Esophagus mucosa (tissue), 1 donor: ENCODE measurements around the gene IL18. TPM values are rescaled to one million over a fixed set of nuclear protein-coding genes. Genes with fewer than 3 reads are reported as not detected.
A peak's percentile ranks its signal among the peaks of the same experiment; 100 is the strongest.
"Not testable (repeated sequence)": the region's sequence is repeated elsewhere in the genome, so short reads cannot be mapped to it uniquely, and the experiment has no call there.

Experiments used
- ATAC-seq: fragments of 200-7000 bp; cut with Tn5 transposase; one replicate; pipeline ENCODE4 v1.9.1; 2020
- total RNA-seq: library from RNA; stranded (reverse); gene quantifications from one replicate; pipeline ENCODE4 v1.2.4, GENCODE V29; 2023
- donor health status: DM: yes; HTN: yes; CAD: no.

IL18 gene
- total RNA-seq, 1 donor from 2014 or later, result 41.8 TPM

DNA sequence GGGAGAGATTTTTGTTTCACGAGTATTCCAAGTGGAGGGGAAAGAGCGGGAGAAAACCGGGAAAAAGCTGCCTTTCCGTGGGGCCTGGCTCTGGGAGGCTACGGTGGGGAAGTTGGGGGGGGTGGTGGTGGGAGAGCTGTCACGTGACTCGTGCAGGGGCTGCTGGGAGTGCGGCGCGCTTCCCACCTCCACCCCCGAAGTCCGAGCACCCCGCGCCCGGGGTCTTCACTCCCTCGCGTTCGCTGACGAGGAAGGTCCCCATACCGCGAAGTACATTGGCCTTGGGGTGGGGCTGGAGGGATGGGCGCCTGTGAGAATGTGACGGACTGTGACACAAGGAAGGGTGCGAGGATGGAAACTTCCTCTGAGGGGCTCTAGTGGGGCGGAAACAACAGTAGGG, 3.3 kb upstream of the IL18 start, which contains the start of gene TEX12:
TEX12 (plus strand) TSS at position 228 of the 400 bp plus-strand sequence. CDS start 1,897 bp downstream, outside the sequence.
- ATAC-seq, result no peak

DNA sequence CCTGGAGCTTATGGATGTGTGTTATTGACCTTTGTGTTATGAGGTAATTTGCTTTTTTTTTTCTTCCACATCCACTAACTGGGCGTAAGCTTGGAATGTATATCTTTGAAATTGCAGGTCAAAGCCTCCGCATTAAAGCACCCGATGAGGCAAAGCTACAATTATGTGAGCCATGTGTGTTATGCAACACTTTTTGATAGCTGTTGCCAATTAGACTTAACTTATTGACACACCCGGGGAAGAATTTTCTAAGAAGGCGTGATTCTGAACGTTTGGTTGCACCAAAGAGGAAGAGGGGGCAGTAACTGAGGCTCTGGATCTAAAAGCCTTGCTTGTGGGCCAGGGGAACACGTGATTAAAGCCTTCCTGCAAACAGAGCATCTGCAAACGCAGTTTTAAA, 2.7 kb upstream of the IL18 start:
- ATAC-seq, result peak; percentile 60

DNA sequence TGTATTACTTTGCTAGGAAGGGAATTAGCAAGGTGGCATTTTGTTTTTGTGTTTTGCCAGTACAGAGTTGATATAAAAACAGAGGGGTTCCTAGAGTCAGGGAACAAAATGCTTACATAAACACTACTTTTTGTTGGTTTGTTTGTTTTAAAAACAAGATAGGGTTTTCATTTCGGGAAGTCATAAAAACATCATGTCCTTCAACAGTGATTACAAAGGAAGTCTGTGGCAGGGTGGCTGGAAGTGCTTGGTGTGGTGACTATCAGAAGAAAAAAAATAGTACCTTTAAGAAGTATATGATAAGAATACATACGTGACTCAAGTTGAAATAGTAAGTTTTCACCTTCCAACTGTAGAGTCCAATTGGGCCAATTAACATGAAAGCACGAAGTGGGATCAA, 1.2 kb upstream of the IL18 start:
- no peak for ATAC-seq

DNA sequence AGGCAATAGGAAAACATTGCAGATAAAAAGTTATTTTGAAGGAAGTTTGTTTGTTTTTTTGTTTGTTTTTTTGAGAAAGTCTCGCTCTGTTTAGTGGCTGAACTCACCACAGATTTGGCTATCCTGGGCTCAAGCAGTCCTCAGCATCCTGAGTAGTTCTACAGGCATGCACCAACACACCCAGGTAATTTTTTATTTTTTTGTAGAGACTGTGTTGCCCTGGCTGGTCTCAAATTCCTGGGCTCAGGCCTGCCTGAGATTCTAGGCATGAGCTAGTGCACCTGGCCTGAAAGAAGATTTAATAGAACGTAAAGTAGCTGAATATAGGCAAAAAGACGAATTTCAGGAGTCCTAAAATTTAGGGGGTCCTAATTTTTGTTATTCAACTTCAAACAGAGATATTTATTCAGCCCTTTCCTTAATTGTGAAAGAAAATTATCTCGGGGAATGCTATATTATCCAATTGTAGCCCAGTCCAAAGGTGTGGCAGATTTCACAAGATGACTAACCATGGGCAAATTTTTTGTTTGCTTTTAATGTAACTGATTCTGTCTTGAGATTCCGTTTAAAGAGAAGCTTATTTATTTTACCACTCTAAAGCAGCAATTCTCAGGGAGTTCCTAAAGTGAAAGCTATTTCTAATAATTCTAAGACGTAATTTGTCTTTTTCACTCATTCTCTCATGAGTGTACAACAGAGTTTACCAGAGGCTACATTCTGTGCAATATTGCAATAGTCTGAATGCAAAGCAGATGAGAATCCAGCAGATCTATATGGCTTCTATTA, 940 bp downstream of the IL18 start:
- peak; percentile 66 for ATAC-seq

DNA sequence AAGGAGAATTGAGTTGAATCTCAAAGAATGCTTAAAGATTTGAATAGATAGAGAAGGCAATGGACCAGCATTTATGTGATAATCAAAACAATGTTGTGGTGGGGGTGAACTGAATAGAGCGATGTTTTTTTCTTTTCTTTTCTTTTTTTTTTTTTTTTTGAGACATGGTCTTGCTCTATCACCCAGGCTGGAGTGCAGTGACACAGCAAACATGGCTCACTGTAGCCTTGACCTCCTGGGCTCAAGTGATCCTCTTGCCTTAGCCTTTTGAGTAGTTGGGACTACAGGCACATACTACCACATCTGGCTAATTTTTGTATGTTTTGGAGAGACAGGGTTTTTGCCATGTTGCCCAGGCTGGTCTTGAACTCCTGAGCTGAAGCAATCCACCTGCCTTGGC, 1.7 kb downstream of the IL18 start:
- not testable (repeated sequence) for ATAC-seq

DNA sequence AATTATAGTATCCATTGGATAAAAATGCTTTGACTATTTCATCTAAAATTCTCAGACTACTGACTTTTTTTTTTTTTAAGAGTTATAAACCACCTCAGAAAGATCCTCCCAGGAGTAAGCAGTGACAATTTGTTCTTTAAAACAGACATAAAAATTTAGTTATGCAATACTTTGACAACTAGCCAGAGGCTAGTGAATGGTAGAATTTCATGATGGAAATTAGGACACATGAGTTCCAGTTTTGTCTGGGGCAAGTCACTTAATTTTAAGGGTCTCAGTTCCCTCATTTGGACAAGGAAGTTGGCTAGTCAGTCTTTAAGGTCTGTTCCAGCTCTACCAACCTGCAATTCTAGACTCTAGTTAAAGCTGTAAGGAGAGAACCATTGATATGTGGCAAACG, 2.9 kb downstream of the IL18 start:
- no peak for ATAC-seq

DNA sequence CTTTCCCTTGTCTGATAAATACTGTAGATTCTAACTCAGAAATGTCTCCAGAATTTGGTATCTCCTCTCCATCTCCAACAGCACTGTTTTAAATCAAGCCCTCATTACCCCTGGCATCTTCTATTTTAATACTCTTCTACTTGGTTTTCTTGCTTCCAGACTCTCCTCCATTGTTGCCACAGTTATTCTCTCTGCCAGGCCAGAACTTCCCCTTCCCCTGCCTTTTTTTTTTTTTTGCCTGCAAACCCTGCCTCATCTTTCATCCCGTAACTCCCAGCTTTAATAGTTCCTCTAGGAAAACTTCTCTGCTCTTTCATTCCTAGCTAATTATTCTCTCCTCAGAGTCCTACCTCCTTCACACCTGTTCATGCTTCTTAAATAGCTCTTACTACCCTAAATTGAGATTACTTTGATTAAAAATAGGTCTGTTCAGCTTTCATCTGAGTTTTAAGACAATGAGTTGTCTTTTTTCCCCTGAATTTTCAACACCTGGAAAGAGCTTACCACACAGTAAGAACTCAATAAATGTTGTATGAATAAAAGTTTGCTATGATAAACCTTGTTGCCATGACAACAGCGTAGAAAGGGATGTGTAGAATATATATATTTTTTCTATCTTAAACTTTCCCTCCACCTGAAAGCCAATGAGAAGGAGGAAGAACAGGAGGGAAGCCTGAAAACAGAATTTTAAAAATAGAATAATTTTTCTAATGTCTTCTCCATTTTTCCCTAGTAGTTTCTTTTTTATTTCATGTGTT, 3.6 kb downstream of the IL18 start:
- no peak for ATAC-seq

DNA sequence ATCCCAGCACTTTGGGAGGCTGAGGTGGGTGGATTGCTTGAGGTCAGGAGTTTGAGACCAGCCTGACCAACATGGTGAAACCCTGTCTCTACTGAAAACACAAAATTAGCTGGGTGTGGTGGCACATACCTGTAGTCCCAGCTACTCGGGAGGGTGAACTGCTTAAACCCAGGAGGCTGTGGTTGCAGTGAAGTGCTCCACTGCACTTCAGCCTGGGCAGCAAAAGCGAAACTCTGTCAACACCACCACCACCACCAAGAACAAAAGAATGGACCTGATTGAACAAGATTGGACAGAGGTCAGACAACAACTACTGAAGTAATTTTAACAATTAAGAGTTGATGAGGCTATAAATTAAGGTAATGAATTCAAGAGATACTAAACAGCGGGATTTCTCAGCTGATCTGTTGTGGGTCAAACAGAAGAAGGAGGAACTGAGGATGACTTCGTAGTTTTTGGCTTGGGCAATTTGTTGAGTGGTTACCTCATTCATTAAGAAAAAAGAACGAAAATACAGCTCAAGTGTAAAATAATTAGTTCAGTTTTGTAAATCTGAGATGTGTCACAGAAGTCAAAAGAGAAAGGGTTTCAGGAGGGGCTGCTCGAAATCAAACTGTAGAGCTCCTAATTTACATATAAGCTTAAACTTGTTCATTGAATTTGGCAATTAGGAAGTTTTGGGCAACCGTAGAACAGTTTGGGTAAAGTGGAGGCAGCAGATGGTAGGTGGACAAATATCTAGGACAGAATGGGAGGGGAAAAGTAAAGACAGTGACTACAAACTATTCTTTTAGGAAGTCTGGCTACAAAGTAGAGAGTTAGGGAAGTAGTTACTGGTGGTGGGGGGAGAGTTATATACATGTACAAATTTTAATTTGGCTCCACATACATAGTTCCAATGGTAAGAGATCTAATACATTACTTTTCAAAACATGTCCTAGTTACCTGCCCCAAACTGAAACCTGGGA, 4.5 kb downstream of the IL18 start:
- no peak for ATAC-seq

DNA sequence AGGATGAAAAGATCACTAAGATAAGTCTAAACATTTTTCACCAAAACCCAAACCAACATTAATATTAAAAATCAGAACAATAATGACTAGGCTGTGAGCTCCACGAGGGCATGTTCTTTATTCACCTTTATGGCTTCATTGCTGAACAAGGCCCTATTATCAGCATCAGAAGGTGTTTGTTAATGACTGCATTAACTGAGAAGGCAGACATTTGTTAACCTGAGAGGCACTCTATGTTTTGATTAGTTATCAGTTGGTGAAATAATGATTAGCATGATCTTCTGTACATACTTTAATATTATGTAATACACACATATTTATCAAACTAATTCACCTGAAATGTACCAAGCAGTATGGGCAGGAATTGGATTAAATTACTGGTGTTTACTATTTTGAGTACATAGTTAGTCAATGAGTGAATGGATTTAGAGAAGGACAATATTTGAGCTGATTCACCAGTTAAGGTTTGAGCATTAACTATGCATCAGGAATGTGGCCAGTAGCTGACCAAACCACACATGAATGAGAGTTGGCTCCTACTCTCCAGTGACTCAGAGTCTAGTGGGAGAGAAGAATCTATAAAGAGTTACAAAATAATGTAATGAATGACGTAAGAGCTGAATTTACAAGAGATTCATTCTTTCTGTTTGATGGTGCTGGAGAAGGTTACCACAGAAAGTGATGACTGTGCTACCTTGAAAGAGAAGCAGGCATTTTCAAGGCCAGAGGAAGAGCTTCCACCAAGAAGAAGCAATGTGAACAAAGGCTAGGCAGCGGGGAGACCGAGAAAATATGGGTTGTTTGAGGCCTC, 6.7 kb downstream of the IL18 start:
- peak; percentile 98 for ATAC-seq

DNA sequence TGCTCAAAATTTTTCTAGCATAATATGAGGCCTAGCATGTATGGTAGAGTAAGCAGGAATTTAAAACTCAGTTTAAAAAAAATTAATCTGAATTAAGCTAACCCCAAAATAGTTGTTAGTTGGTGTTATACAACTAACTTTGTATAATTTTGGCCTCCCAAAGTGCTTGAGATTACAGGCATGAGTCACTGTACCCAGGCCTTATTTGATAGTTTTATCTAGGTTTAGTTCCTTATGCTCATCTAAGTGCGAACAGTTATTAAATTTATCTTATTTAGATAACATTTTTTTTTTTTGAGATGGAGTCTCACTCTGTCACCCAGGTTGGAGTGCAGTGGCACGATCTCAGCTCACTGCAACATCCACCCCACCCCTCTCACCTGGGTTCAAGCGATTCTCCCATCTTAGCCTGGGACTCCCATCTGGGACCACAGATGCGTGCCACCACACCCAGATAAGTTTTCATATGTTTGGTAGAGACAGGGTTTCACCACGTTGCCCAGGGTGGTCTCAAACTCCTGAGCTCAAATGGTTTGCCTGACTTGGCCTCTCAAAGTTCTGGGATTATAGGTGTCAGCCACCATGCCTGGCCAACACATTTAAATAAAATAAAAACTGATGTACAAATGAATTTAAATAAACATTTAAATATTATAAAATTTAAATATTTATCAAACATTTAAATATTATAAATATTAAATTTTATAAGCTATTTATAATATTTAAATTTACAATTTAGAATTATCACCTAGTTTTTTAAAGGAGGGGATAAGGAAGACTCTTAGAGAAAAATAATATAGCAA, 7.5 kb downstream of the IL18 start:
- ATAC-seq, result no peak

DNA sequence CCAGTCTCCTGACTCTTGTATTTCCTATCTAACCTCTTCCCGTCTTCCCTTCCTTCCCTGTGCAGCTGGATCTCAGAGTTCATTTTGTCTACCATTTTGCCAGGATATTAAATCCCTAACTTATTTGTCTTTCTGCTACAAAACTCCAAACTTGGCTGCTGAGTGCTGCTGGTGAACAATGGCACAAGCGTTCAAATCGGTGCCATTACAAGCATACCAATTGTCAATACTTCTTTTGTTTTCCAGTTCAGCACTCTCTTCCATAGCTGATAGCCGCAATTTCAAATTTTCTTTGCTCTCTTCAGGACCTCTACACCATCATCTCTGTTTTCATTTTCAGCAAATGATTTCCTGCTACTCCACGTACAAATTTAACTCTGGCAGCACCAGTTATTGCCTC, 13.4 kb downstream of the IL18 start:
- ATAC-seq, result no peak

DNA sequence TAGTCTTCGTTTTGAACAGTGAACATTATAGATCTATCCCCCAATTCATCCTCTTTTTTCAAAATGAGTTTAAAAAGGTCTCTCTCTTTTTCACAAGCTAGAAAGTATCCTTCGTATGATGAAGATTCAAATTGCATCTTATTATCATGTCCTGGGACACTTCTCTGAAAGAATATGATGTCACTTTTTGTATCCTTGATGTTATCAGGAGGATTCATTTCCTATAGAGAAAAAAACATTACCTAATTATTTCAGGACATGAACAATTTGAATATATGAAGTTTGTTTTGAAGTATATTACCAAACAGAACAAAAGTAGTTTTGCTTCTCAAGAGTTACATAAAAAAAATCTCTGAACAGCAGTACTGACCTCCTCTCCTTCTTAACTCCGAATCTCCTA, 20.3 kb downstream of the IL18 start:
- no peak for ATAC-seq

DNA sequence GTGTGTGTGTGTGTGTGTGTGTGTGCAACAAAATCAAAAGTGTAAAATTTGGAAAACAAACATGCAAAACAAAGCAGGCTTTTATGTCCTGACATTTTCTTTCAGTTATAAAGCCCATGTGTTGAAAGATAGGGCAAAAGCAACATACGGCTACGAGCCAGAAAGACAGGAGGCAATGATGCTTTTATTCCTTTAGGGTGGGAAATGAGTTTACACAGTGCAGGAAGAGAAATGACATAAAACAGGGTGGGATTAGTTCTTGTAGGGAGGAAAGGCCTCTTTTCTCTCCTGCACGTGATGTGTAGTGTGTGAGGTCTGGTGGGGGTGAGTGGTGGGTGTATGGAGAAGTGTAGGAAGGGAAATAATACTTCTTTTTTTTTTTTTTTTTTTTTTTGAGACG, 29.4 kb downstream of the IL18 start:
- ATAC-seq, result no peak

DNA sequence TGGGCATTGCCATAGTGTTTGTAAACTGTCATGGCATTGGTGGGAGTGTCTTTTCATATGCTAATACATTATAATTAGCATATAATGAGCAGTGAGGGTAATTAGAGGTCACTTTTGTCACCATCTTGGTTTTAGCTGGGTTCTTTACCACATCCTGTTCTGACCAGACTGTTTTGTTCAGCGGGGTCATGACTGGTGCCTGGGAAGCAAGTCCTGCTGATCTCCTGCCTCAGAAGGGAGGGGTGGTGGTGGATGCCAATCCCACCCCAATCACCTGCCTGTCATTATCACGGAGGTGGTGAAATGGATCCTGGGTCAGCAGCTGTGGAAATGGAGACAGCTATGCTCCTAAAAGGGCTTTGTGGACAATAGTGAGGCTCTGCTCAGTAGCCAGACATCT, 31.2 kb downstream of the IL18 start:
- ATAC-seq, result no peak

DNA sequence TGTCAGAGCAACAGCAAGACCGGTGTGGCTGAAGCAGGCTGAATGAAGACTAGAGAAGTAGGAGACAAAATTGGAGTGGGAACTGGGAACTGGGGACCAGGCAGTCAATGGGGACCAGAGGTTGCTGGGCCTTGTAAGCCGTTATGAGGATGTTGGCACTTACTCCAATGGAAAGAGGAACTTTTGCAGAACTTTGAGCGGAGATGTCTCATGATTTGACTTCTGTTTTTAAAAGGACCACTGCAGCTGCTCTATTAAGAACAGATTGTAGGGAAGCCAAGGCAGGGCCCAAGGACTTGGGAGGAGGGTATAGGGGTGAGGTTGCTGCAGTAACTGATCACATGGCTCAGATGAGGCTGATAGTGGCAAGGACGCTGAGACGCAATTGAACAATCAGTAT, 34.2 kb downstream of the IL18 start:
- ATAC-seq, result no peak

DNA sequence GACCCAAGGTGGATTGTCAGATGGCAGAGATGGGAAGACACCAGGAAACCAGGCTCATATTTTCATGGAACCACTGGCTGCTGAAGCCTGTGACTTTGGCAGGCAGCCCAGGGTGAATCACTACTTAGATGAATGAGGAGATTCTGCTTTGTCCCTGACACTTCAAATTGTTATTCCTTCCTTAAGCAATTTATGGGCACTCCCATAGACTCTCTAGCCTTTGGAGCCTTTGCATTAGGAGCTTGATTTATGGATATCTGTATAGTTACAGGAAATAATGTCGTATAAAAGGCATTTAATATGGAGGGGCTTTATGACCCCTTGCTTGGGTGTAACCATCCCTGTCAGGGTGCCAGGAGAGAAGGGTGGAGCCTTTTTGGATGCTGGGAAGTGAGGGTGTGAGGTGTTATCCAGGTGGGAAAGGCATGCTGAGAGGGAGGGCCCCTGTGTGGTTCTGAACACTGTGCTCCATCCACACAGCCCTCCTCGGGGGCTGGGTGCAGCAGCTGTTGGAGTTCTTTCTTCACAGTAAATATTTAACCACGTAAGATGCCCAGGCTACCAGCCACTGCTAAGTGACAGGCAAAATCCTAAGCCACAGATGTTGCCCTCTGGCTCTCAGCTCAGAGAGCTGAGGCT, 35.3 kb downstream of the IL18 start:
- peak; percentile 64 for ATAC-seq

DNA sequence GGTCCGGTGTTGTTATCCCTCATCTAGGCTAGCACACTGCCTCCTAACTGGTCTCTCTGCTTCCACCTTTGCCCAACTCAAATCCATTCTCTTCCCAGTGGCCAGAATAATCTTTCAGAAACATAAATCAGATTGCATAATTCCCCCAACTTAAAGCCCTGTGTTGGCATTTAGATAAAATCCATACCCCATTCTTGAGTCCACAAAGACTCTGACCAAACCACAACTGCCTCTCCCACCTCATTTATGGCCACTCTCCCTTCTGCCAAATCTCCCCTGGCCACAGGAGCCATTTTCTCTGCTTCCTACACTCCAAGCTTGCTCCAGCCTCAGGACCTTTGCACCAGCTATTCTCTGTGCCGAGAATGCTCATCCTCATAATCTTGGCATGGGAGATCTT, 36.8 kb downstream of the IL18 start:
- no peak for ATAC-seq

DNA sequence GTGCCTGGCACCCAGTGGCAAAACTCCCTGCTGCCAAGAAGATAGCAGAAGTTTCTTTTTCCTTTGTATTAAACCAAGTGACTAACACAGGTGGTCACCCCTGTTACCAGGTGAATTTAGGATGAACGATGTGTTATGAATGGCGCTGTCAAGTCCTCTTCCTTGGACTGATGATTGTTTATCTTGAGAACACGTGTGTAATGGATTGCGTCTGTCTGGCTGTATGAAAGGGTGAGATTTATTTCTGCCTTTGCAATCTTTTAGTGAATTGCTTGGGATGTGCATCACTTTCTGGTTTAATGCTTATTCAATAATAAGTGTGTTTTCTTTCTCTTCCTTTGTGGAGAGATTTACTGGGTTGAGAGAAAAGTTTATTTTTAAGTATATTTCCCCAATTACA, 40.8 kb downstream of the IL18 start:
- no peak for ATAC-seq

DNA sequence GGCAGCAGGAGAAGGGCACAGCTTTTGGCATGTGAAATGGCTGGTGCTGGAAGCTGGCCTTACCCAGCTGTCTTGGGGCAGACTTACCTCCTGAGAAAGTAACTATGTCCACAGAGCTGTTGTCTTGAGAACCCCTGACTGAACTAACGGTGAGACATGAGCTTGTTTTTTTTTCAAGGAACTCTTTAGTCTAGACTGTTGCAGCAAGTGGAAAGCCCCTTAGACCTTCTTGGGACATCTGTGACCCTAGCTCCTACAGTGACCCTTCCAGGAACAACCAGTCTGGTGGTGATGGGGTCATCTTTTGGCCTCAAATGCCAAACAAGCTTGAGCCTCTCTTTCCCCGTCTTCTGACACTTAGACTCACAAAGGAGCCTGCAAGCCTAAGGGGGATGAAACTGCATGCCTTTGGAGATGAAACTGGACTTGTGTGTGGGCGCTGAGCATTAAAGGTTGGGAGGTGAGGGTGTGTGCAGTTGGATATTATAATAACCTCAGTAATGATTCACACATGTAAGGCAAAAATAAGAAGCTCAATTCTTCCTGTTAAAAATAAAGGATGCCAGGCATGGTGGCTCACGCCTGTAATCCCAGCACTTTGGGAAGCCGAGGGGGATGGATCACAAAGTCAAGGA, 41.8 kb downstream of the IL18 start:
- ATAC-seq, result peak; percentile 39

DNA sequence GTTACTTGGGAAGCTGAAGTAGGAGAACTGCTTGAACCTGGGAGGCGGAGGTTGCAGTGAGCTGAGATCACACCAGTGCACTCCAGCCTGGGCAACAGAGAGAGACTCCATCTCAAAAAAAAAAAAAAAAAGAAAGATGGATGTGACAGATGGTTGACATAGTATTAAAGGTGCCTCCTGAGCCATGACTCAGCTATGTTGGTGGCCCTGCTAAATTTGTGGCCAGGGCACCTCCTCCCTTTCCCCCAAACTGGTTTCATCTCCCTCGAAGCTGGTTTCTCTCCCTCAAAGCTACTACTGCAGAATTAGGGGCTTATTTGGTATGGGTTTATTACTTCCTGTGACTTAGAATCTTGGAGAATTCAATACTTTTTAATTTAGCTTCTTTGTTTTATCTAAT, 45.7 kb downstream of the IL18 start:
- no peak for ATAC-seq
